Mammary epithelial cell (primary cell): Measurements from ENCODE around the gene ACSF3.

Experiments
- EZH2 ChIP-seq: IDR thresholded peaks from 2 replicates; pipeline ENCODE4 v1.6.1; 2012; ENCODE audit warnings: low read length, inconsistent platforms, borderline replicate concordance
- TF ChIP-seq, protein P1 (sequence below), 2 donors: IDR thresholded peaks in 1 of 2; conservative IDR thresholded peaks in 1 of 2; 2 replicates each; pipeline ENCODE4 v1.5.1; 2011 to 2012; ENCODE audit warnings: inconsistent platforms in 2 of 2, low read length in 2 of 2, mild to moderate bottlenecking in 2 of 2, control low read depth in 1 of 2, low read depth in 1 of 2; ENCODE audit not compliant: insufficient read depth in 1 of 2; ENCODE audit errors: extremely low read depth in 1 of 2

DNA sequence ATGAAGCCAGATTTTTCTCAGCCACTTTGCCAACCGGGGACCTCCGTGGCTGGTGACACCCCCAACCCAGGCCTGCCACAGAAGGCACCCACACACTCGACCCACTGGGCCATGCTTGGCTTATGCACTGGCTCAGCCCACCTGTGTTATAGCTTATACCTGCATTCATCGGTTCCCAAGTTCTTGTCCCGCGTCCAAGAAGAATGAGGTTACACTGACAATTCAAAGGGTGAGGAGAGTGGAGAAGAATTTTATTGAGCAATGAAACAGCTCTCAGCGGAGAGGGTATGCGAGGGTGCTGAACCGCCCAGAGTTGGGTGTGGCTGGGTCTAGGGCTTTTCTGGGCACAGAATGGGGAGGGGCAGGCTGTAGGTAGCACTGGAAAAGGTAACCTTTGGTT is 55.7 kb downstream of the ACSF3 start:
- TF ChIP-seq, protein P1, sequence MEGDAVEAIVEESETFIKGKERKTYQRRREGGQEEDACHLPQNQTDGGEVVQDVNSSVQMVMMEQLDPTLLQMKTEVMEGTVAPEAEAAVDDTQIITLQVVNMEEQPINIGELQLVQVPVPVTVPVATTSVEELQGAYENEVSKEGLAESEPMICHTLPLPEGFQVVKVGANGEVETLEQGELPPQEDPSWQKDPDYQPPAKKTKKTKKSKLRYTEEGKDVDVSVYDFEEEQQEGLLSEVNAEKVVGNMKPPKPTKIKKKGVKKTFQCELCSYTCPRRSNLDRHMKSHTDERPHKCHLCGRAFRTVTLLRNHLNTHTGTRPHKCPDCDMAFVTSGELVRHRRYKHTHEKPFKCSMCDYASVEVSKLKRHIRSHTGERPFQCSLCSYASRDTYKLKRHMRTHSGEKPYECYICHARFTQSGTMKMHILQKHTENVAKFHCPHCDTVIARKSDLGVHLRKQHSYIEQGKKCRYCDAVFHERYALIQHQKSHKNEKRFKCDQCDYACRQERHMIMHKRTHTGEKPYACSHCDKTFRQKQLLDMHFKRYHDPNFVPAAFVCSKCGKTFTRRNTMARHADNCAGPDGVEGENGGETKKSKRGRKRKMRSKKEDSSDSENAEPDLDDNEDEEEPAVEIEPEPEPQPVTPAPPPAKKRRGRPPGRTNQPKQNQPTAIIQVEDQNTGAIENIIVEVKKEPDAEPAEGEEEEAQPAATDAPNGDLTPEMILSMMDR (conservative IDR thresholded peaks at IDR 0.05 in 1 of 2, IDR thresholded peaks at IDR 0.05 in 1 of 2; ENCODE audit: extremely low read depth in 1 of 2, insufficient read depth in 1 of 2, low read depth in 1 of 2, low read length in 2 of 2) = no peak
- TF ChIP-seq EZH2 = no peak
